ENCODE results near the gene TBC1D21.

Gene TBC1D21

GRCh38 chr15:73891328-73892315 lies 18.3 kb downstream of the TBC1D21 start:
- no peaks in the 10 kb centered on the region for H3K4me1 ChIP-seq
- peaks cover 0 to 23% of the 10 kb centered on the region in 2 donors for H3K27me3 ChIP-seq
- no peak for TF ChIP-seq CTCF (IDR thresholded peaks at IDR 0.05)
- H3K9me3 ChIP-seq: no peaks in the 10 kb centered on the region
- DNase-seq: peak in 1 of 2 donors; percentile 43
- intact Hi-C loops (cut with DNase I; ENCODE audit: low total_unique reads): loop anchor here (10.0 kb wide), 1 partner anchor 73 kb away; no protein-coding TSS in a partner anchor
- no peak overlapping the region for H3K4me3 ChIP-seq
- no peak overlapping the region for H3K27ac ChIP-seq
- no peaks in the 10 kb centered on the region for H3K36me3 ChIP-seq

DNA sequence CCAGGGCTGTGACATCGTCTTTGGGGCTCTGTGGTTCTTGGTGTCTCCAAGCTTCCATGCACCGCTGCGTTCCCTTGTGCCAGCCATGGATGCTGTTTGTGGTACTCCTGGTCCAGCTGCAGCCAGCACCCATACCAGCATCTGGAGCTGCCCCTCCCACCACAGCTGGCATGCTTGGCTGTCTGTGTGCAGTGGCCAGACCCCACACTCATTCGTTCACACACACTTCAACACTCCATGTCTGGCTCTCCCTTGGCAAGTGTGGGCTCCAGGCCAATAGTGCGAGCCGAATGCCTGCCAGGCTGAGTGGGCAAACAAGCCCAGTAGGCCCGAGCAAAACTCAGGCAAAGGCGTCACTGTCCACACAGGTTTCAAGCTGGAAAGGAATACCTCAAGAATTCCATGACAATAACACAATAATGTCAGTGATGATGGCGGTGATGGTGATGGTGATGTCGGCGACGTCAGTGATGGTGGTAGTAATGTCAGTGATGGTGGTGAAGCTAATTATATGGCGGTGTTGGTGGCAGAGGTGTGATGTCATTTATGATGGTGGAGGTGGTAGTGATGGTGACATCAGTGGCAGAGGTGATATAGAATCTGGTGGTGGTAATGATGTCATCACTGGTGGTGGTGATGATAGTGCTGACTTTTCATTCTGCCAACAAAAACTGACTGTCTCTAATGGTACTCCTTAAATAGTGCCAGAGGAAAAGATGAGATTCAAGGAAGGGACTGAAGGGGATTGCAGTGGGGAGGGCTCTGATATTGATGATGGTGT lies 19.3 kb downstream of the TBC1D21 start:
- TF ChIP-seq CTCF (IDR thresholded peaks at IDR 0.05): no peak
- Histone ChIP-seq H3K4me3 (no peak overlapping the region), H3K9me3 (no peaks in the 10 kb centered on the region), H3K27me3 (peaks cover 0 to 23% of the 10 kb centered on the region in 2 donors), H3K36me3 (no peaks in the 10 kb centered on the region), H3K4me1 (no peaks in the 10 kb centered on the region), H3K27ac (no peak overlapping the region)
- DNase-seq: peak in 1 of 2 donors; percentile 58
- intact Hi-C loops (cut with DNase I; ENCODE audit: low total_unique reads): loop anchor here (10.0 kb wide), 1 partner anchor 72 kb away; no protein-coding TSS in a partner anchor

- DNase-seq: no peak
- no peaks in the 10 kb centered on the region for H3K36me3 ChIP-seq
- TF ChIP-seq CTCF (IDR thresholded peaks at IDR 0.05): no peak
- H3K27me3 ChIP-seq: peaks cover 0 to 23% of the 10 kb centered on the region in 2 donors
- intact Hi-C loops (cut with DNase I; ENCODE audit: low total_unique reads): loop anchor here (10.0 kb wide), 1 partner anchor 71 kb away; no protein-coding TSS in a partner anchor
- no peak overlapping the region for H3K4me3 ChIP-seq
- H3K27ac ChIP-seq: no peak overlapping the region
- peaks cover 0 to 4% (median 0%) of the 10 kb centered on the region in 4 donors for H3K4me1 ChIP-seq
- no peaks in the 10 kb centered on the region for H3K9me3 ChIP-seq
These were observed 20.9 kb downstream of the TBC1D21 start for GRCh38 chr15:73894133-73894814.

- TF ChIP-seq CTCF (IDR thresholded peaks at IDR 0.05): peak; percentile 83 to 89
- no peak overlapping the region for H3K27ac ChIP-seq
- no peaks in the 10 kb centered on the region for H3K9me3 ChIP-seq
- intact Hi-C loops (cut with DNase I; ENCODE audit: low total_unique reads): loop anchor here (10.0 kb wide), 1 partner anchor 67 kb away; no protein-coding TSS in a partner anchor
- no peak overlapping the region for H3K4me3 ChIP-seq
- peaks cover 0 to 12% of the 10 kb centered on the region in 2 donors for H3K27me3 ChIP-seq
- H3K36me3 ChIP-seq: no peaks in the 10 kb centered on the region
- H3K4me1 ChIP-seq: peaks cover 0 to 9% (median 3%) of the 10 kb centered on the region in 4 donors
- peak; percentile 35 to 79 for DNase-seq
These were observed 24.3 kb downstream of the TBC1D21 start for GRCh38 chr15:73897441-73898261.
